HL-60/S4 treated with phorbol 12-myristate 13-acetate at 8.2 ng/mL for 4 days and 3 days (cell line): Measurements from ENCODE around the gene PTPN1.
"Not testable (repeated sequence)": the region's sequence is repeated elsewhere in the genome, so short reads cannot be mapped to it uniquely, and the experiment has no call there.

ENCODE experiments used
- in situ Hi-C: fragments of 300-500 bp; cut with MboI; formaldehyde crosslinking; loops from 2 replicates; pipeline ENCODE4 v1.15.0; 2022; ENCODE audit warnings: low sequenced_read_pairs

Gene PTPN1

GRCh38 chr20:50527068-50527605, 17.0 kb downstream of the PTPN1 start:
- in situ Hi-C loops = no loop called here

GRCh38 chr20:50528129-50528528, 17.9 kb downstream of the PTPN1 start:
- in situ Hi-C loops = no loop called here

GRCh38 chr20:50528804-50529351, 18.7 kb downstream of the PTPN1 start:
- in situ Hi-C loops = no loop called here

GRCh38 chr20:50532221-50532620, 22.0 kb downstream of the PTPN1 start:
- in situ Hi-C loops = no loop called here

GRCh38 chr20:50533061-50533460, 22.9 kb downstream of the PTPN1 start:
- in situ Hi-C loops = no loop called here

GRCh38 chr20:50533464-50533863, 23.3 kb downstream of the PTPN1 start:
- in situ Hi-C loops = no loop called here

DNA sequence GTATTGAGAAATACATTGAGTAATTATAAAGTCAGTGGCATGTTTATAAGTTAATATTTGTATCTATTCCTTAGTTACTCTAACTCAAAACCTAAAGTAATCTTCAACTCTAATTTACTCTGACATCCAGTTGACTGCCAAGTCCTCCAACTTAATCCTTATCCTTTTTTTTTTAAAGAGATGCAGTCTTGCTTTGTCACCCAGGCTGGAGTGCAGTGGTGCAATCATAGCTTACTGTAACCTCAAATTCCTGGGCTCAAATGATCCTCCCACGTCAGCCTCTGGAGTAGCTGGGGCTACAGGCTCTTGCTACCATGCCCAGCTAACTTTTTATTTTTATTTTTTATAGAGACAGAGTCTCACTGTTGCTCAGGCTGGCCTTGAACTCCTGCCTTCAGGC, 24.4 kb downstream of the PTPN1 start:
- in situ Hi-C loops = no loop called here

GRCh38 chr20:50535162-50535561, 25.0 kb downstream of the PTPN1 start:
- in situ Hi-C loops = no loop called here

DNA sequence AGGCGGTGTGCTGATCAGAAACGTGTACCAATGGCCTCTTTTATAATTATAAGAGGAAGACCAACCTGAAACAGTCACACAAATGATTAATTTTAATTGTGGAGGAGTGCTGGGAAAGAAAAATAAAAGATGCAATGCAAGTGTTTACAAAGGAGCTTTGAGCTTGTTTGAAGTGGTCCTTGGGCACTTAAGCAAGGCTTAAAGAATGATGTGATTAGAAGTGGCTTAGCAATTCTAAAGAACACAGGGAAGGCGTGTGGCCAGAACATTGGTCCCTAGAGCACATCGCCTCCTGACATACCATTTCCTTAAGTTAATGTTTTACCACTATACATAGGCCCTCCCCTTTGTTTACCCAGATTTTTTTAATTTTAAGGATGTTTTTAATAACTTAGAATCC, 26.1 kb downstream of the PTPN1 start:
- in situ Hi-C loops = no loop called here

DNA sequence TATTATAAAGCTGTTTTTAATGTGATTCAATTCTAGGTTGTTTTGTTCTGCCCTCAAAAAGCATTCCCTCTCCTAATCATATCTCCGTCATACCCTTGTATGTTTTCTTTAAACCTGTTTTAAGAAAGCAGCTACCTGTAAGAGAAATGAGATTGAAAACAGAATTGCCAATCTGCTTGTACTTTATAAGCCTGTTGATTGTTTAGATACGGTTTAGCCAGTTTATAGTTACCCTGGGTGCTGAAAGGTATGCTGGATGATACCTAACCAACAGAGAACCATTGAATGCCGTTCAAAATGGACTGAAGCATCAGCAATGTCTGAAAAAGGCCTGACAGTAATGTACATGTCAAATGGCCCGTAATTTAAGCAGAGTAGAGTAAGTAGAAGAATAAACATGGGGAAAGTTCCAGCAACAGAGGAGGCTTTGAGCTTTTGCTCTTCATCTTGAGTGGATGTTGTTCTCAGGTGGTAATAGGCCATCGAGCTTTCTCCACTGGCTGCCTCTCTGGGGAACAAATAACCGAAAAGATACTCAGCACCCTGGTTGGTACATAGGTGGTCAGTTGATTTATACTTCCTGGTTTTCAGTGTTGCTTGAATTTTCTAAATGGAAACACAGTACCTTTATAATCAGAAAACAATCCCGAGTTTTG, 27.5 kb downstream of the PTPN1 start:
- in situ Hi-C loops = no loop called here

GRCh38 chr20:50538276-50538675, 28.1 kb downstream of the PTPN1 start:
- in situ Hi-C loops = no loop called here

- in situ Hi-C loops = not testable (repeated sequence)
Measured at GRCh38 chr20:50539798-50540197, 29.6 kb downstream of the PTPN1 start.

DNA sequence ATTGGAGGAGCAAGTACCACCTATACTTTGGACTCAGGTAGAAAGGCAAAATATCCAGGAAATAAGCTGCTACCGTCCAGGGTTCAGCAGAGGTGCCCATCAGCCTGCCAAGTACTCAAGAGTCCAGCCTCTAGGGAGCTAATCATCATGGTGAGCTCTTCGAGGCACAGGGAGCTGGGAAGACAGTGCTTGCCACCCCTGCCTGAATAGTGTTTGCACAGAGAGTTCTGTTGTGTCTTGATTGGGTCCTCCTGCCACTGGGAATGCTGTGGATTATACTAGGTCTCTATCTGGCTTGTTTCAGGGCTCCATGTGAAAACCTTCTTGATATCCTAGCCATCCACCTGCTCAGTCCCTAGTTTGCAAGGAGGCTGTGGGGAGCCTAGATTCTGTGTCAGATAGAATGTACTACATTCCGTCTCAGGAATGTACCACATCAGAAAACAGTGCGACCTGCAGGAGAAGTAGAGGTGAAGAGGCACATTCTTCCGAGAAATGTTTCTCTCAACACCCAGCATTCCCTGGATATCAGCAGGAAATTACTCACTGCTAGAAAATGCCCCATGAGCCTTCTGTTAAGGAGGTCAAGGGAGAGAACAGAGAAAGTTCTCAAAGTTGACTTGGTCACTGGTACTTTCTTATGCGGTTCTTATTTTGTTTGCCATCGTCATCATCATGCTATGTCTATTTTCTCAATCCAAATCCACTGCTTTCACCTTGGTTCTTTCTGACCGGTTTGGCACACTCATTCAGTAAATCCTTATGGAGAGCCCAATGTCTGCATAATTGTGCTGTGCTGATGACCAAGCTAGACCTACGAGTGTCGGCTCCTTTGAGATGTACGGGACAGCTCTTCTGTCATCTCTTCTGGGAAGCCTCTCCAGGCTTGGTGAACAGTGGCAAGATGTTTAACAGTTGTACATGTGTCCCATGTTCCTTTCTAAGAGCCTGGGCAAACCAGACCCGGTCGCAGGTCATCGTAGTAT, 30.7 kb downstream of the PTPN1 start:
- in situ Hi-C loops = no loop called here

- in situ Hi-C loops = no loop called here
Measured at GRCh38 chr20:50541606-50542041, 31.4 kb downstream of the PTPN1 start.

- in situ Hi-C loops = no loop called here
Measured at GRCh38 chr20:50543326-50543725, 33.1 kb downstream of the PTPN1 start.

GRCh38 chr20:50545126-50545525, 34.9 kb downstream of the PTPN1 start:
- in situ Hi-C loops = no loop called here

GRCh38 chr20:50546729-50547314, 36.6 kb downstream of the PTPN1 start:
- in situ Hi-C loops = no loop called here

GRCh38 chr20:50547964-50548363, 37.8 kb downstream of the PTPN1 start:
- in situ Hi-C loops = no loop called here

DNA sequence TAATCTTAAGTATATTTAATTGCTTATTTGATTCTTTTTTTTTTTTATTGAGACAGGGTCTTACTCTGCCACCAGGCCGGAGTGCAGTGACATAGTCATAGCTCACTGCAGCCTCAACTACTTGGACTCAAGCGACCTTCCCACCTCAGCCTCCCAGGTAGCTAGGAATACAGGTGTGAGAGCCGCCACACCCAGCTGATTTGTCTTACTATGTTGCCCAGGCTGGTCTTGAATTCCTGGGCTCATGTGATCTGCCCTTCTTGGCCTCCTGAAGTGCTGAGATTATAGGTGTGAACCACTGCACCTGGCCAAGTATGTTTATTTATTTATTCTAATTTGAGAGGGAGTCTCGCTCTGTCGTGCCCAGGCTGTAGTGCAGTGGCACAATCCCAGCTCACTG, 38.2 kb downstream of the PTPN1 start:
- in situ Hi-C loops = no loop called here

GRCh38 chr20:50550531-50550930, 40.3 kb downstream of the PTPN1 start:
- in situ Hi-C loops = no loop called here

- in situ Hi-C loops = no loop called here
Measured at GRCh38 chr20:50551288-50551687, 41.1 kb downstream of the PTPN1 start.
